RPMI7951 (cell line): ENCODE measurements around the gene KCNJ5. TPM values are rescaled to one million over a fixed set of nuclear protein-coding genes. Genes with fewer than 3 reads are reported as not detected.
"Not testable (repeated sequence)": the region's sequence is repeated elsewhere in the genome, so short reads cannot be mapped to it uniquely, and the experiment has no call there.

ENCODE experiments used
- DNase-seq: peaks from one replicate; pipeline ENCODE4 v3.0.0-alpha.2; 2012; ENCODE audit warnings: low read depth
- total RNA-seq: library from RNA; depleted of rRNA; stranded (reverse); fragments of >200 nt; shearing (Covaris generic); gene quantifications from 2 replicates; pipeline ENCODE4 v1.2.3, GENCODE V29; 2014

KCNJ5 gene
- total RNA-seq, 1 experiment from 2014 or later = under 0.01 TPM

- no peak for DNase-seq
These were observed 22.6 kb downstream of the KCNJ5 start for GRCh38 chr11:128913806-128914205.

- DNase-seq = no peak
These were observed 23.3 kb downstream of the KCNJ5 start for GRCh38 chr11:128914216-128915148.

GRCh38 chr11:128915149-128915521 is 24.0 kb downstream of the KCNJ5 start:
- peak; percentile 71 for DNase-seq

GRCh38 chr11:128916037-128916572 is 24.9 kb downstream of the KCNJ5 start:
- DNase-seq = no peak

- no peak for DNase-seq
These were observed 25.5 kb downstream of the KCNJ5 start for GRCh38 chr11:128916681-128917080.

- no peak for DNase-seq
These were observed 26.1 kb downstream of the KCNJ5 start for GRCh38 chr11:128917144-128917724.

GRCh38 chr11:128919216-128919615 is 28.1 kb downstream of the KCNJ5 start:
- no peak for DNase-seq

- DNase-seq = not testable (repeated sequence)
These were observed 28.5 kb downstream of the KCNJ5 start for GRCh38 chr11:128919635-128920034.

- DNase-seq = no peak
These were observed 29.5 kb downstream of the KCNJ5 start for GRCh38 chr11:128920666-128921065.

- DNase-seq = no peak
These were observed 30.6 kb downstream of the KCNJ5 start for GRCh38 chr11:128921793-128922192.

GRCh38 chr11:128924104-128924503 is 32.9 kb downstream of the KCNJ5 start:
- DNase-seq = no peak

GRCh38 chr11:128924510-128925249 is 33.5 kb downstream of the KCNJ5 start:
- DNase-seq = no peak

- no peak for DNase-seq
These were observed 34.1 kb downstream of the KCNJ5 start for GRCh38 chr11:128925250-128925600.

- no peak for DNase-seq
These were observed 34.8 kb downstream of the KCNJ5 start for GRCh38 chr11:128926000-128926399.

- DNase-seq = no peak
These were observed 35.4 kb downstream of the KCNJ5 start for GRCh38 chr11:128926437-128927107.

- no peak for DNase-seq
These were observed 35.9 kb downstream of the KCNJ5 start for GRCh38 chr11:128927108-128927461.

- no peak for DNase-seq
These were observed 36.7 kb downstream of the KCNJ5 start for GRCh38 chr11:128927683-128928336.

- peak; percentile 37 for DNase-seq
These were observed 37.2 kb downstream of the KCNJ5 start for GRCh38 chr11:128928400-128928799.

- DNase-seq = peak; percentile 20
These were observed 38.3 kb downstream of the KCNJ5 start for GRCh38 chr11:128929468-128929867.

GRCh38 chr11:128929991-128930390 is 38.8 kb downstream of the KCNJ5 start:
- peak; percentile 88 for DNase-seq

- DNase-seq = no peak
These were observed 39.9 kb downstream of the KCNJ5 start for GRCh38 chr11:128931066-128931465.
